HCT116 (cell line): ENCODE measurements around the gene DNMT3A. TPM values are rescaled to one million over a fixed set of nuclear protein-coding genes. Genes with fewer than 3 reads are reported as not detected.

ENCODE experiments used
- ATAC-seq: fragments of 200-7000 bp; cut with Tn5 transposase; 2 replicates; pipeline ENCODE4 v1.9.1; 2020; ENCODE audit warnings: mild to moderate bottlenecking, moderate library complexity
- BruUV-seq: library from RNA; stranded (reverse); fragments of 400-500 nt; replicated peaks from 2 replicates; lab custom pipeline; 2021; lab: Mats Ljungman, UMichigan
- CTCF ChIA-PET: fragments of 300-600 bp; sonication (Branson Sonifier 250); formaldehyde crosslinking; loops from one replicate; lab custom pipeline; 2021; ENCODE audit warnings: antibody characterized with exemption; lab: Charles Lee
- POLR2A ChIA-PET: fragments of 300-600, 350-600 bp; sonication (Branson Sonifier 250); formaldehyde crosslinking; loops from one replicate; lab custom pipeline; 2021; ENCODE audit warnings: antibody characterized with exemption; lab: Charles Lee
- RAD21 ChIA-PET, 2 experiments: fragments of 300-600 bp; sonication (Branson Sonifier 250); formaldehyde crosslinking; loops; one replicate each; lab custom pipeline; 2023; ENCODE audit warnings: low total read pairs in 2 of 2; ENCODE audit not compliant: uncharacterized antibody in 2 of 2, unreplicated experiment in 2 of 2, low non-redundant PET in 1 of 2; lab: Charles Lee
- DNase-seq: peaks from one replicate; pipeline ENCODE4 v3.0.0-alpha.2; 2010; ENCODE audit warnings: low read depth, low spot score
- H2AFZ ChIP-seq: fragments of 200-600 bp; shearing (Covaris generic), sonication (generic); 2 replicates; pipeline ENCODE4 v1.6.1; 2017; ENCODE audit warnings: low read depth, mixed run types, mixed read lengths, antibody characterized with exemption, low read length; ENCODE audit not compliant: poor library complexity, severe bottlenecking
- H3K27ac ChIP-seq: 2 replicates; pipeline ENCODE4 v1.5.1; 2012; ENCODE audit warnings: low read depth, low read length
- H3K27me3 ChIP-seq: fragments of 200-600 bp; sonication (generic); 2 replicates; pipeline ENCODE4 v1.6.1; 2016; ENCODE audit warnings: mixed run types, low read length, mixed read lengths; ENCODE audit not compliant: insufficient read depth
- H3K36me3 ChIP-seq, 2 experiments: fragments of 200-500 bp in 1 of 2; fragments of 200-600 bp in 1 of 2; sonication (Bioruptor generic) in 1 of 2; sonication (generic) in 1 of 2; 2 replicates each; pipeline versions ENCODE4 v1.5.1 to v1.6.1; 2014 to 2016; ENCODE audit warnings: low read length in 2 of 2, inconsistent platforms in 1 of 2, mixed read lengths in 1 of 2, mixed run types in 1 of 2; ENCODE audit not compliant: insufficient read depth in 2 of 2, control insufficient read depth in 1 of 2
- H3K4me1 ChIP-seq, 2 experiments: fragments of 200-600 bp in 1 of 2; sonication (generic) in 1 of 2; 2 replicates each; pipeline versions ENCODE4 v1.5.1 to v1.6.1; 2012 to 2017; ENCODE audit warnings: low read length in 2 of 2, inconsistent platforms in 1 of 2, mild to moderate bottlenecking in 1 of 2, mixed read lengths in 1 of 2, mixed run types in 1 of 2, moderate library complexity in 1 of 2; ENCODE audit not compliant: insufficient read depth in 2 of 2, control insufficient read depth in 1 of 2
- H3K4me2 ChIP-seq: fragments of 200-600 bp; sonication (generic); 2 replicates; pipeline ENCODE4 v1.6.1; 2017; ENCODE audit warnings: mixed run types, low read length, mixed read lengths
- H3K4me3 ChIP-seq, 2 experiments: fragments of 200-600 bp in 1 of 2; sonication (generic) in 1 of 2; replicated peaks in 1 of 2; 2 replicates each; pipeline ENCODE4 v1.5.1; 2011 to 2016; ENCODE audit warnings: low read length in 2 of 2, control low read depth in 1 of 2, low read depth in 1 of 2, mild to moderate bottlenecking in 1 of 2, mixed read lengths in 1 of 2, mixed run types in 1 of 2
- H3K79me2 ChIP-seq: fragments of 200-600 bp; sonication (generic); 2 replicates; pipeline ENCODE4 v1.6.1; 2017; ENCODE audit warnings: mild to moderate bottlenecking, mixed run types, low read length, moderate library complexity, mixed read lengths; ENCODE audit not compliant: insufficient read depth
- H3K9ac ChIP-seq: fragments of 200-600 bp; sonication (generic); 2 replicates; pipeline ENCODE4 v1.6.1; 2016; ENCODE audit warnings: low read length, mixed read lengths
- H3K9me2 ChIP-seq: fragments of 200-600 bp; sonication (generic), shearing (Covaris generic); 2 replicates; pipeline ENCODE4 v1.6.1; 2017; ENCODE audit warnings: mixed run types, mild to moderate bottlenecking, moderate library complexity; ENCODE audit not compliant: insufficient read depth
- H3K9me3 ChIP-seq, 2 experiments: fragments of 200-500 bp in 1 of 2; fragments of 200-600 bp in 1 of 2; sonication (Bioruptor generic) in 1 of 2; sonication (generic) in 1 of 2; 2 replicates each; pipeline ENCODE4 v1.6.1; 2014 to 2017; ENCODE audit warnings: low read length in 2 of 2, mixed read lengths in 2 of 2, inconsistent platforms in 1 of 2, low read depth in 1 of 2, mild to moderate bottlenecking in 1 of 2, mixed run types in 1 of 2, moderate library complexity in 1 of 2; ENCODE audit not compliant: control insufficient read depth in 1 of 2, insufficient read depth in 1 of 2
- H4K20me1 ChIP-seq: fragments of 200-600 bp; sonication (generic), shearing (Covaris generic); 2 replicates; pipeline ENCODE4 v1.6.1; 2017; ENCODE audit warnings: mixed run types, mild to moderate bottlenecking, moderate library complexity; ENCODE audit not compliant: insufficient read depth
- CBX3 ChIP-seq: IDR thresholded peaks from 2 replicates; pipeline ENCODE4 v1.6.1; 2012; ENCODE audit warnings: low read depth
- EGR1 ChIP-seq: IDR thresholded peaks from 2 replicates; pipeline ENCODE4 v1.6.1; 2012; ENCODE audit warnings: low read depth
- ELF1 ChIP-seq: IDR thresholded peaks from 2 replicates; pipeline ENCODE4 v1.6.1; 2012; ENCODE audit warnings: low read depth, borderline replicate concordance
- FOSL1 ChIP-seq: IDR thresholded peaks from 2 replicates; pipeline ENCODE4 v1.6.1; 2012; ENCODE audit warnings: low read depth
- POLR2AphosphoS5 ChIP-seq: IDR thresholded peaks from 2 replicates; pipeline ENCODE4 v1.6.1; 2011; ENCODE audit warnings: mild to moderate bottlenecking, low read depth, low read length, moderate library complexity
- RAD21 ChIP-seq: IDR thresholded peaks from 2 replicates; pipeline ENCODE4 v1.6.1; 2012; ENCODE audit warnings: low read depth, mild to moderate bottlenecking
- SP1 ChIP-seq: IDR thresholded peaks from 2 replicates; pipeline ENCODE4 v1.6.1; 2012; ENCODE audit warnings: low read depth
- intact Hi-C: fragments of 100-400 bp; cut with micrococcal nuclease; formaldehyde crosslinking; loops from 2 replicates; pipeline ENCODE4 v1.10.0; 2022
- total RNA-seq: library from RNA; stranded (reverse); gene quantifications from one replicate; pipeline ENCODE4 v1.2.1, GENCODE V29; 2021; ENCODE audit not compliant: unreplicated experiment
- TF ChIP-seq, protein P1 (sequence below): IDR thresholded peaks from 2 replicates; pipeline ENCODE4 v1.6.1; 2012
- TF ChIP-seq, protein P2 (sequence below), 3 experiments: fragments of 200-600 bp in 1 of 3; sonication (generic) in 1 of 3; IDR thresholded peaks in 2 of 3; conservative IDR thresholded peaks in 1 of 3; 2 replicates each; pipeline ENCODE4 v1.5.1; 2012 to 2017; ENCODE audit warnings: low read depth in 2 of 3, low read length in 2 of 3, antibody characterized with exemption in 1 of 3, borderline replicate concordance in 1 of 3, control low read depth in 1 of 3, mild to moderate bottlenecking in 1 of 3, mixed read lengths in 1 of 3, mixed run types in 1 of 3, moderate library complexity in 1 of 3; ENCODE audit not compliant: insufficient read depth in 1 of 3

The DNMT3A gene
- total RNA-seq, 1 experiment from 2014 or later, result 14.3 TPM

DNA sequence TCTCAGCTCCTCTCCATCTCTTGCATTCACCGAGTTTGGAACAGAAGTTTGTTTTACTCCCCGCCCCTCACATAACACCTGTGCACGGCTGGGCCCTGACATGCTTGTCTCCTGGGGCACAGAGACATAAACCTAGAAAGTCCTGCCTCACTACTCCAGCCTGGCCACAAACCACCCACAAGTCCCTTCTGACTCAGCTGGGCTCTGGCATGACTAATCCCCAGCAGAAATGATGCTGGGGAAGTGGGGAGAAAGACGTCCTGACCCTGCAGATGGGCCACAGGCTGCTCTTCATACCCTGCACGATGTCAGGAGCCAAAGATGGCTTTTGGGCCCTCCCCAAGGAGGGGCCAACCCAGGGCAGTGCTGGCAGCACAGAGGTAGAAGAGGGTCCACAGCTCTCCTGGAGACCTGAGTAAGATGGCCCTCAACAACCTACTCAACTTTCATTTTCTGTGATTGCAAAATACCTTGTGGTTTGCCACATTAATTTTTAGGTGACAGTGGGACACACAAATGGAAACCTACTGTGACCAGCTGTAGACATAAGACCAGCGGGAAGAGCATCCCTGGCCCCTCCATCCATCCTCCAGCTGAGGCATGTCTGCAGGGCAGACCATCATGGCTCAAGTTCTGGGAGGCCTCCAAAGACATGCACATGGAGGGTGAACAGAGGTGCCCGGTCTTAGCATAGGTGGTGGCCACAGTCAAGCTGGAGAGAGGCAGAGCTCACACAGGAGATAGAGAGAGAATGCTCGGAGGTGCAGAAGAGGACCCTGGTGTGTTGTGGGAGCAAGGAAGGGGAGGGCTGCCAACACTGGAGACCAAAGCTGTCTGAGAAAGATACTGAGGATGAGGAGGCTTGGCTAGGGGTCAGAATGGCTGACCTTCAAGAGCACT is 40.0 kb downstream of the DNMT3A start:
- Histone ChIP-seq H3K79me2 (no peaks in the 10 kb centered on the region), H3K27me3 (no peaks in the 10 kb centered on the region)
- peak; percentile 47 for TF ChIP-seq FOSL1
- TF ChIP-seq, protein P1, sequence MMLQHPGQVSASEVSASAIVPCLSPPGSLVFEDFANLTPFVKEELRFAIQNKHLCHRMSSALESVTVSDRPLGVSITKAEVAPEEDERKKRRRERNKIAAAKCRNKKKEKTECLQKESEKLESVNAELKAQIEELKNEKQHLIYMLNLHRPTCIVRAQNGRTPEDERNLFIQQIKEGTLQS, result no peak
- TF ChIP-seq, all 23 proteins: peak for 1
- peaks cover 3 to 13% of the 10 kb centered on the region in 2 experiments; a peak in 2 of 4 replicates for H3K4me1 ChIP-seq
- no peaks in the 10 kb centered on the region for H3K9me2 ChIP-seq
- BruUV-seq, result no TSS peak
- peak overlapping the region; percentile 29 for H3K4me2 ChIP-seq
- intact Hi-C loops, result loop anchor here (10.0 kb wide), 1 partner anchor 363 kb away; no protein-coding TSS in a partner anchor
- no peak overlapping the region for H3K27ac ChIP-seq
- no peaks in the 10 kb centered on the region for H4K20me1 ChIP-seq
- ATAC-seq (peak; percentile 74), DNase-seq (peak; percentile 6)
- ChIA-PET POLR2A (no interaction called here), RAD21 (no interaction called here), CTCF (no interaction called here)
- H2AFZ ChIP-seq, result no peak overlapping the region
- H3K36me3 ChIP-seq, result no peaks in the 10 kb centered on the region; a peak in 1 of 4 replicates
- no peak overlapping the region for H3K4me3 ChIP-seq
- H3K9ac ChIP-seq, result no peak overlapping the region
- no peaks in the 10 kb centered on the region for H3K9me3 ChIP-seq

DNA sequence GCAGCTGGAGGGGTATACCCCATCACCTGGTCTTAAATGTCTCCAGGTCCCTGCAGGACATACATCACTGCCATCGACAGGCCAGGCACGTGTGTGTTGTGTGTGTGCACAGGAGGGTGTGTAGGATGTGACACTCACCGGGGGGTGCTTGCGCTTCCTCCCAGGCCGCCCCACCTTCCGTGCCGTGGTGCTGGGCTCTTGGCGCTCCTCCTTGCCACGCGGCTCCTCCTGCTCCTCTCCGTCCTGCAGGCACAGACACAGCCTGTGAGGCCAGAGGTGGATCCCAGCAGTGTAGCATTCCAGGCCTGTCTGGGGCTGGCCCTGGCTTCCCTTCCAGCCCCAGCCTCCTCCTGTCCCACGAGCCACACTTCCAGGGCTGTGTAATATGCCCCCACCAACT is 41.7 kb downstream of the DNMT3A start:
- TF ChIP-seq FOSL1, result no peak
- TF ChIP-seq SP1, result no peak
- no peak for TF ChIP-seq POLR2AphosphoS5
- no peak for TF ChIP-seq EGR1
- TF ChIP-seq ELF1, result no peak
- TF ChIP-seq CBX3, result no peak
- TF ChIP-seq, protein P2, sequence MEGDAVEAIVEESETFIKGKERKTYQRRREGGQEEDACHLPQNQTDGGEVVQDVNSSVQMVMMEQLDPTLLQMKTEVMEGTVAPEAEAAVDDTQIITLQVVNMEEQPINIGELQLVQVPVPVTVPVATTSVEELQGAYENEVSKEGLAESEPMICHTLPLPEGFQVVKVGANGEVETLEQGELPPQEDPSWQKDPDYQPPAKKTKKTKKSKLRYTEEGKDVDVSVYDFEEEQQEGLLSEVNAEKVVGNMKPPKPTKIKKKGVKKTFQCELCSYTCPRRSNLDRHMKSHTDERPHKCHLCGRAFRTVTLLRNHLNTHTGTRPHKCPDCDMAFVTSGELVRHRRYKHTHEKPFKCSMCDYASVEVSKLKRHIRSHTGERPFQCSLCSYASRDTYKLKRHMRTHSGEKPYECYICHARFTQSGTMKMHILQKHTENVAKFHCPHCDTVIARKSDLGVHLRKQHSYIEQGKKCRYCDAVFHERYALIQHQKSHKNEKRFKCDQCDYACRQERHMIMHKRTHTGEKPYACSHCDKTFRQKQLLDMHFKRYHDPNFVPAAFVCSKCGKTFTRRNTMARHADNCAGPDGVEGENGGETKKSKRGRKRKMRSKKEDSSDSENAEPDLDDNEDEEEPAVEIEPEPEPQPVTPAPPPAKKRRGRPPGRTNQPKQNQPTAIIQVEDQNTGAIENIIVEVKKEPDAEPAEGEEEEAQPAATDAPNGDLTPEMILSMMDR (IDR thresholded peaks at IDR 0.05 in 2 of 3, conservative IDR thresholded peaks at IDR 0.05 in 1 of 3; ENCODE audit: borderline replicate concordance in 1 of 3, insufficient read depth in 1 of 3, low read depth in 2 of 3, low read length in 2 of 3), result no peak
- no peak for TF ChIP-seq RAD21
- ATAC-seq, result no peak
- Histone ChIP-seq H3K36me3 (no peaks in the 10 kb centered on the region; a peak in 1 of 4 replicates), H3K27ac (no peak overlapping the region), H3K9me2 (no peaks in the 10 kb centered on the region), H3K79me2 (no peaks in the 10 kb centered on the region), H3K9ac (no peak overlapping the region), H3K27me3 (no peaks in the 10 kb centered on the region), H3K4me2 (no peak overlapping the region), H3K4me3 (no peak overlapping the region), H3K4me1 (peaks cover 5 to 23% of the 10 kb centered on the region in 2 experiments; a peak in 3 of 4 replicates), H2AFZ (no peak overlapping the region), H3K9me3 (no peaks in the 10 kb centered on the region), H4K20me1 (no peaks in the 10 kb centered on the region)
- CTCF ChIA-PET, result no interaction called here
- intact Hi-C loops, result loop anchor here (10.0 kb wide), 1 partner anchor 365 kb away; no protein-coding TSS in a partner anchor
- POLR2A ChIA-PET, result no interaction called here
- BruUV-seq, result no TSS peak
- DNase-seq, result no peak
- RAD21 ChIA-PET, result no interaction called here
